Adipocyte (in vitro differentiated cells): ENCODE measurements around the gene TMEM164.
"Not testable (repeated sequence)": the region's sequence is repeated elsewhere in the genome, so short reads cannot be mapped to it uniquely, and the experiment has no call there.

Experiments
- DNase-seq: peaks from one replicate; pipeline ENCODE4 v3.0.0-alpha.2; 2015; ENCODE audit warnings: low read depth
- H3K27me3 ChIP-seq: replicated peaks from 2 replicates; pipeline ENCODE4 v1.7.0; 2013; ENCODE audit warnings: mild to moderate bottlenecking, low read length, moderate library complexity; ENCODE audit not compliant: control insufficient read depth, insufficient read depth
- H3K36me3 ChIP-seq: 2 replicates; pipeline ENCODE4 v1.7.0; 2013; ENCODE audit warnings: low read length, mild to moderate bottlenecking, moderate library complexity; ENCODE audit not compliant: control insufficient read depth, insufficient read depth, severe bottlenecking
- H3K4me1 ChIP-seq: 2 replicates; pipeline ENCODE4 v1.7.0; 2013; ENCODE audit warnings: mild to moderate bottlenecking, low read length, moderate library complexity; ENCODE audit not compliant: control insufficient read depth, insufficient read depth
- H3K4me3 ChIP-seq: 2 replicates; pipeline ENCODE4 v1.7.0; 2013; ENCODE audit warnings: mild to moderate bottlenecking, low read length, moderate library complexity
- H3K9ac ChIP-seq: 2 replicates; pipeline ENCODE4 v1.7.0; 2013; ENCODE audit warnings: mild to moderate bottlenecking, low read length, moderate library complexity
- H3K9me3 ChIP-seq: 2 replicates; pipeline ENCODE4 v1.7.0; 2013; ENCODE audit warnings: mild to moderate bottlenecking, low read length, moderate library complexity; ENCODE audit not compliant: control insufficient read depth

Gene TMEM164

DNA sequence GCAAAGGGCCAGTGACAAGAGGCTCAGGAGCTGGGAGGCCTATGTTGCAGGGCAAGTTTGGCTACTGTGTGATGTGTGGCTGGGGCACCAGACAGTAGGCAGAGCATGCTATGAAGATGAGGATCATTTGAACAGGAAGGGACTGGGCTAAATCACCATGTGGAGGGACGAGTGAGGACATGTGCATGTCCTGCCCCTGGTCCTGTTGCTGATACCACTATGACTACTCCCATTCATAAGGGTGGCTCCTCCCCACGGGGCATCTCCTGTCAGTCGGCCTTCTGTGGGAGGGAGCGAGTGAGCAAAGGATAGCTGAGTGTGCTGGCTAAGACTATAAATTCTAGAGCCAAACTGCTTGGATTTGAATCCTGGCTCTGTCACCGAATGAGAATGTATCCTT, 139.2 kb downstream of the TMEM164 start:
- Histone ChIP-seq H3K4me3 (no peak overlapping the region), H3K9me3 (peaks cover 20% of the 10 kb centered on the region), H3K9ac (no peak overlapping the region), H3K27me3 (peaks cover 7% of the 10 kb centered on the region), H3K36me3 (no peaks in the 10 kb centered on the region), H3K4me1 (peaks cover 28% of the 10 kb centered on the region)
- no peak for DNase-seq

- Histone ChIP-seq H3K27me3 (peaks cover 10% of the 10 kb centered on the region), H3K9ac (peak overlapping the region; percentile 18), H3K4me1 (peaks cover 28% of the 10 kb centered on the region), H3K9me3 (peaks cover 20% of the 10 kb centered on the region), H3K4me3 (no peak overlapping the region), H3K36me3 (no peaks in the 10 kb centered on the region)
- no peak for DNase-seq
These were observed 140.7 kb downstream of the TMEM164 start for GRCh38 chrX:110143454-110144210.

DNA sequence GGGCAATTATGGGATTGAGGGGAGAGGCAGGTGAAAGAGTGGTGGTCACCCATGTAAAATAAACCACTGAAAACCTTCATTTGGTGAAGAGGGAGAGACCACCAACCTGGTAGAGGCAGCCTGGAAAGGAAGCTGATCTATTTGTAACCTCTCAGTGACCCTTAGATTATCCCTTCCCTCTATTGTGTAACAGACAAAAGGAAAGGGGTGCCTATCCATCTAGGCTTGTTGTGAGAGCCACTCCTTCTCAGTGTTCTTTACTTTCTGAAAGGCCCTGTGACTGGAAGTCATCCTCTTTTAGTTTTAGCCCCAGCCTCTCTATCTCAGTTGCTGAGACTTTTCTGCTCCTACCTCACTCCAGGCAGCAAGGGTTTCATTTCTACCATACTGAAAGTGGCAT, 142.4 kb downstream of the TMEM164 start:
- Histone ChIP-seq H3K36me3 (no peaks in the 10 kb centered on the region), H3K4me3 (no peak overlapping the region), H3K9ac (no peak overlapping the region), H3K4me1 (peaks cover 28% of the 10 kb centered on the region), H3K9me3 (peaks cover 9% of the 10 kb centered on the region), H3K27me3 (peaks cover 13% of the 10 kb centered on the region)
- DNase-seq = no peak

DNA sequence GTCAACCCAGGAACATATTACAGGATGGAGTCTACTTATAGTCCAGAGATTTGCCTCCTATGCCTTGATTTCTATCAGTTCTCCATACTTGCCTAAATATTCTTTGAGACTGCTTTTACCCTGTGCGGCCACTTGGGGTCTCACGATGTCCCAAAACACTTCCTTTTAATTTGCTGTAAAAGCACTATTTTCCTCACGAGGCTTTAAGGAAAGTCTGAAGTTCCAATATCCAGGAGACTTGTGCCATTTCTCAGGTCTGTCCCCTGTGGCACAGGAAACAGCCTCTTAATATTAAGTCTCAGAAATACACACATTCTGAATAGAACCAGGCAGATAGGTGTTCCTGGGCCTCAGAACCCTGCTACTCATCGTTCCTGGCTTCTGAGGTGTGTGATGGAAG, 142.9 kb downstream of the TMEM164 start:
- H3K4me1 ChIP-seq = peaks cover 28% of the 10 kb centered on the region
- peak; percentile 67 for DNase-seq
- H3K9ac ChIP-seq = peak overlapping the region; percentile 15
- peaks cover 13% of the 10 kb centered on the region for H3K27me3 ChIP-seq
- H3K4me3 ChIP-seq = no peak overlapping the region
- H3K36me3 ChIP-seq = no peaks in the 10 kb centered on the region
- H3K9me3 ChIP-seq = peaks cover 7% of the 10 kb centered on the region

DNA sequence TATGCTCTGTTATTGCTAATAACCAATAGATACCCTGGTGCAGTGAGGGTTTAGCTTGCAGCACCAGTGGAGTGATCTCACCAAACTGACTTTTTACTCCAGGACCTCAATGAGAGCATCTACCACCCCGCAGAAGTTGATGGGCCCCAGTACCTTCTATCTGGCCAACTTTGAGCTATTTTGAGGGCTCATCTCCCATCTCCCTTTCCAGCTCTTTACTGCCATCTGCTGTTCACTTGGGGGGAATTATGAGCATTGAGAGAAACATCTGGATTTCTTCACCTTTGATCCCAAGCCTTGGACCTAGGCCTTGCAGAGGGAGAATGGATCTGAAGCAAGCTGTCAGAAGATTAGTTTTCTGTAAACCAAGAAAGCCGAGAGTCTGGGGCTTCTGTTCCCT, 143.6 kb downstream of the TMEM164 start:
- Histone ChIP-seq H3K36me3 (no peaks in the 10 kb centered on the region), H3K9me3 (peaks cover 4% of the 10 kb centered on the region), H3K4me3 (no peak overlapping the region), H3K27me3 (peaks cover 13% of the 10 kb centered on the region), H3K9ac (no peak overlapping the region), H3K4me1 (peaks cover 28% of the 10 kb centered on the region)
- DNase-seq = peak; percentile 75

- H3K27me3 ChIP-seq = peaks cover 16% of the 10 kb centered on the region
- no peak overlapping the region for H3K9ac ChIP-seq
- H3K36me3 ChIP-seq = no peaks in the 10 kb centered on the region
- no peaks in the 10 kb centered on the region for H3K9me3 ChIP-seq
- H3K4me1 ChIP-seq = no peaks in the 10 kb centered on the region
- no peak for DNase-seq
- H3K4me3 ChIP-seq = no peak overlapping the region
These were observed 150.3 kb downstream of the TMEM164 start for GRCh38 chrX:110153244-110153643.

DNA sequence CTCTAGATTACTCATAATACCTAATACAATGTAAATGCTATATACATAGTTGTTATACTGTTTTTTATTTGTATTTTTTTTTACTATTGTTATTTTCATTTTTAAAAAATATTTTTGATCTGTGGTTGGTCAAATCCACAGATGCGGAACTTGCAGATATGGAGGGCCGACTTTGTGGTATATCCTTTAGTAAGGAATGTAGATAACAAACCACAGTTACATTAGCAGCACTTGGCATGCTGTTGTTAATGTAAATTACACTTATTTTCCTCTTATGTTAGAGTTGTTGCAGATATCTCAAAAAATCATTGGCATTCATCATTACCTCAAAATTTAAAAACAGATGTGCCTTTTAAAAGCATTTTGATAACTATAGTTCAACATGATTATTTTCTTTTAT, 151.0 kb downstream of the TMEM164 start:
- no peaks in the 10 kb centered on the region for H3K4me1 ChIP-seq
- DNase-seq = no peak
- H3K9ac ChIP-seq = no peak overlapping the region
- H3K9me3 ChIP-seq = no peaks in the 10 kb centered on the region
- H3K4me3 ChIP-seq = no peak overlapping the region
- H3K36me3 ChIP-seq = no peaks in the 10 kb centered on the region
- peaks cover 14% of the 10 kb centered on the region for H3K27me3 ChIP-seq

- peaks cover 17% of the 10 kb centered on the region for H3K27me3 ChIP-seq
- H3K9me3 ChIP-seq, H3K9ac ChIP-seq, H3K4me3 ChIP-seq, H3K36me3 ChIP-seq, H3K4me1 ChIP-seq, DNase-seq: not testable (repeated sequence)
These were observed 151.4 kb downstream of the TMEM164 start for GRCh38 chrX:110154328-110154727.

- H3K36me3 ChIP-seq = no peaks in the 10 kb centered on the region
- no peaks in the 10 kb centered on the region for H3K9me3 ChIP-seq
- no peak for DNase-seq
- no peak overlapping the region for H3K9ac ChIP-seq
- H3K27me3 ChIP-seq = peaks cover 13% of the 10 kb centered on the region
- H3K4me1 ChIP-seq = peaks cover under 1% of the 10 kb centered on the region
- no peak overlapping the region for H3K4me3 ChIP-seq
These were observed 152.8 kb downstream of the TMEM164 start for GRCh38 chrX:110155759-110156158.

- Histone ChIP-seq H3K9me3 (no peaks in the 10 kb centered on the region), H3K9ac (no peak overlapping the region), H3K36me3 (no peaks in the 10 kb centered on the region), H3K27me3 (peaks cover 13% of the 10 kb centered on the region), H3K4me1 (peaks cover 5% of the 10 kb centered on the region), H3K4me3 (no peak overlapping the region)
- peak; percentile 62 for DNase-seq
These were observed 153.3 kb downstream of the TMEM164 start for GRCh38 chrX:110156167-110156754.

GRCh38 chrX:110157444-110157843, 154.5 kb downstream of the TMEM164 start:
- H3K36me3 ChIP-seq = no peaks in the 10 kb centered on the region
- no peak overlapping the region for H3K4me3 ChIP-seq
- H3K27me3 ChIP-seq = peaks cover 13% of the 10 kb centered on the region
- no peak for DNase-seq
- peaks cover 9% of the 10 kb centered on the region for H3K4me1 ChIP-seq
- no peak overlapping the region for H3K9ac ChIP-seq
- H3K9me3 ChIP-seq = no peaks in the 10 kb centered on the region
